ENCODE measurements around the gene SAFB. TPM values are rescaled to one million over a fixed set of nuclear protein-coding genes. Genes with fewer than 3 reads are reported as not detected.
A peak's percentile ranks its signal among the peaks of the same experiment; 100 is the strongest.
"Not testable (repeated sequence)": the region's sequence is repeated elsewhere in the genome, so short reads cannot be mapped to it uniquely, and the experiment has no call there.

Gene SAFB
- total RNA-seq, 1 experiment from 2014 or later, result 44.4 TPM

- peak; percentile 72 for DNase-seq
- Histone ChIP-seq H3K36me3 (replicated peaks; ENCODE audit: control insufficient read depth, insufficient read depth, low read length) (peaks cover 41% of the 10 kb centered on the region), H3K27me3 (ENCODE audit: control insufficient read depth, insufficient read depth, low read length) (no peaks in the 10 kb centered on the region), H3K4me3 (ENCODE audit: insufficient read depth, low read depth, low read length) (no peak overlapping the region)
Observed at GRCh38 chr19:5695649-5696195, 72.8 kb downstream of the SAFB start.

- Histone ChIP-seq H3K36me3 (replicated peaks; ENCODE audit: control insufficient read depth, insufficient read depth, low read length) (peaks cover 42% of the 10 kb centered on the region), H3K4me3 (ENCODE audit: insufficient read depth, low read depth, low read length) (no peak overlapping the region), H3K27me3 (ENCODE audit: control insufficient read depth, insufficient read depth, low read length) (no peaks in the 10 kb centered on the region)
- no peak for DNase-seq
Observed at GRCh38 chr19:5696196-5697021, 73.5 kb downstream of the SAFB start.

GRCh38 chr19:5697022-5697889, 74.4 kb downstream of the SAFB start:
- Histone ChIP-seq H3K36me3 (replicated peaks; ENCODE audit: control insufficient read depth, insufficient read depth, low read length) (peaks cover 37% of the 10 kb centered on the region), H3K4me3 (ENCODE audit: insufficient read depth, low read depth, low read length) (no peak overlapping the region), H3K27me3 (ENCODE audit: control insufficient read depth, insufficient read depth, low read length) (no peaks in the 10 kb centered on the region)
- no peak for DNase-seq

- DNase-seq, result peak; percentile 70
- Histone ChIP-seq H3K27me3 (ENCODE audit: control insufficient read depth, insufficient read depth, low read length) (no peaks in the 10 kb centered on the region), H3K36me3 (replicated peaks; ENCODE audit: control insufficient read depth, insufficient read depth, low read length) (peaks cover 32% of the 10 kb centered on the region), H3K4me3 (ENCODE audit: insufficient read depth, low read depth, low read length) (no peak overlapping the region)
Observed at GRCh38 chr19:5697890-5698634, 75.2 kb downstream of the SAFB start.

GRCh38 chr19:5698635-5699422, 75.9 kb downstream of the SAFB start:
- Histone ChIP-seq H3K4me3 (ENCODE audit: insufficient read depth, low read depth, low read length) (no peak overlapping the region), H3K27me3 (ENCODE audit: control insufficient read depth, insufficient read depth, low read length) (no peaks in the 10 kb centered on the region), H3K36me3 (replicated peaks; ENCODE audit: control insufficient read depth, insufficient read depth, low read length) (peaks cover 33% of the 10 kb centered on the region)
- no peak for DNase-seq

- Histone ChIP-seq H3K36me3 (replicated peaks; ENCODE audit: control insufficient read depth, insufficient read depth, low read length) (peaks cover 34% of the 10 kb centered on the region), H3K27me3 (ENCODE audit: control insufficient read depth, insufficient read depth, low read length) (no peaks in the 10 kb centered on the region), H3K4me3 (ENCODE audit: insufficient read depth, low read depth, low read length) (no peak overlapping the region)
- peak; percentile 43 for DNase-seq
Observed at GRCh38 chr19:5700455-5701092, 77.7 kb downstream of the SAFB start.

- H3K36me3 ChIP-seq (replicated peaks; ENCODE audit: control insufficient read depth, insufficient read depth, low read length), result peaks cover 42% of the 10 kb centered on the region
- H3K27me3 ChIP-seq (ENCODE audit: control insufficient read depth, insufficient read depth, low read length); H3K4me3 ChIP-seq (ENCODE audit: insufficient read depth, low read depth, low read length); DNase-seq: not testable (repeated sequence)
Observed at GRCh38 chr19:5702053-5702410, 79.1 kb downstream of the SAFB start.

GRCh38 chr19:5703819-5704818, 81.2 kb downstream of the SAFB start:
- peaks cover 42% of the 10 kb centered on the region for H3K36me3 ChIP-seq (replicated peaks; ENCODE audit: control insufficient read depth, insufficient read depth, low read length)
- H3K4me3 ChIP-seq (ENCODE audit: insufficient read depth, low read depth, low read length), result no peak overlapping the region
- no peaks in the 10 kb centered on the region for H3K27me3 ChIP-seq (ENCODE audit: control insufficient read depth, insufficient read depth, low read length)
- DNase-seq, result peak; percentile 46

- DNase-seq, result peak; percentile 51
- H3K36me3 ChIP-seq (replicated peaks; ENCODE audit: control insufficient read depth, insufficient read depth, low read length), result peaks cover 39% of the 10 kb centered on the region
- H3K4me3 ChIP-seq (ENCODE audit: insufficient read depth, low read depth, low read length), result no peak overlapping the region
- H3K27me3 ChIP-seq (ENCODE audit: control insufficient read depth, insufficient read depth, low read length), result no peaks in the 10 kb centered on the region
Observed at GRCh38 chr19:5705552-5705951, 82.7 kb downstream of the SAFB start.

- no peaks in the 10 kb centered on the region for H3K27me3 ChIP-seq (ENCODE audit: control insufficient read depth, insufficient read depth, low read length)
- H3K4me3 ChIP-seq (ENCODE audit: insufficient read depth, low read depth, low read length), result no peak overlapping the region
- peak; percentile 59 for DNase-seq
- H3K36me3 ChIP-seq (replicated peaks; ENCODE audit: control insufficient read depth, insufficient read depth, low read length), result peaks cover 48% of the 10 kb centered on the region
Observed at GRCh38 chr19:5706876-5707573, 84.1 kb downstream of the SAFB start.

- DNase-seq, result peak; percentile 68
Observed at GRCh38 chr19:5707576-5708575, 85.0 kb downstream of the SAFB start.

More at GRCh38 chr19:5707576-5708575, 85.0 kb downstream of the SAFB start:
- H3K36me3 ChIP-seq (replicated peaks; ENCODE audit: control insufficient read depth, insufficient read depth, low read length), result peaks cover 54% of the 10 kb centered on the region
- H3K4me3 ChIP-seq (ENCODE audit: insufficient read depth, low read depth, low read length), result no peak overlapping the region
- no peaks in the 10 kb centered on the region for H3K27me3 ChIP-seq (ENCODE audit: control insufficient read depth, insufficient read depth, low read length)
